Measurements from ENCODE around the gene GPR146. TPM values are rescaled to one million over a fixed set of nuclear protein-coding genes. Genes with fewer than 3 reads are reported as not detected.
A peak's percentile ranks its signal among the peaks of the same experiment; 100 is the strongest.
"Not testable (repeated sequence)": the region's sequence is repeated elsewhere in the genome, so short reads cannot be mapped to it uniquely, and the experiment has no call there.

Gene GPR146
- total RNA-seq, 2 donors from 2014 or later: 0.66 to 0.75 TPM

DNA sequence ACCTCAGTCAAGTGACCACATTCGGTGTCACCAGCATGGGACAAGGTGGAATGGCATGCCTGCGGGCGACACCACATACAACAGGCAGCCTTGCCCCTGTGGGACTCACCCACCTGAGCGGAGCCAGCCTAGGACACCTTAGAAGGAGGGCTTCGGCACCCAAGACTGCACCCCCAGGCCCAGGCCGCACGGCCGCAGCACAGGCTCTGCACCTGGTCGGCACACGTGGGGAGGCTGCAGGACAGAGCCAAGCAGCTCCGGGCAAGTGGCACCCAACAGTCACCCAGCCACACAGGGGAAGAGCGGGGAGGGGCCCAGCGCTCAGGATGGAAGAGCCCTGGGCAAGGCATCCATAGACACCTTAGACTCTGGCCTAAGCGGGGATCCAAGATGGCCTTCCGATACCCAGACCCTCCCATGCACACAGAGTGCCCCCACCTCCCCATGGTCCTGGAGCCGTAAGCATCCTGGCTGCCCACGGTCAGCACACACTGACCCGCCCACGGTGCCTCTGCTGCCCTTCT, 27.4 kb downstream of the GPR146 start:
- Mint-ChIP-seq H3K27ac (no peak overlapping the region), H3K36me3 (ENCODE audit: low read depth) (peaks cover 5% of the 10 kb centered on the region), H3K9me3 (peaks cover 14% of the 10 kb centered on the region), H3K4me3 (no peak overlapping the region), H3K27me3 (ENCODE audit: insufficient read depth) (no peaks in the 10 kb centered on the region), H3K4me1 (peaks cover 16% of the 10 kb centered on the region)
- Histone ChIP-seq H3K4me3 (ENCODE audit: low read length) (no peak overlapping the region), H3K4me1 (ENCODE audit: control insufficient read depth, insufficient read depth, low read length) (peaks cover 2% of the 10 kb centered on the region), H3K27me3 (ENCODE audit: control insufficient read depth, insufficient read depth, low read length, poor library complexity, severe bottlenecking) (no peaks in the 10 kb centered on the region), H3K9ac (ENCODE audit: extremely low read depth, low read length, poor library complexity, severe bottlenecking) (no peak overlapping the region), H3K9me3 (ENCODE audit: control insufficient read depth, low read length) (peaks cover 6% of the 10 kb centered on the region), H3K27ac (ENCODE audit: low read depth, low read length) (no peak overlapping the region), H3K36me3 (ENCODE audit: control insufficient read depth, insufficient read depth, low read length) (no peaks in the 10 kb centered on the region)
- TF ChIP-seq, protein P1, sequence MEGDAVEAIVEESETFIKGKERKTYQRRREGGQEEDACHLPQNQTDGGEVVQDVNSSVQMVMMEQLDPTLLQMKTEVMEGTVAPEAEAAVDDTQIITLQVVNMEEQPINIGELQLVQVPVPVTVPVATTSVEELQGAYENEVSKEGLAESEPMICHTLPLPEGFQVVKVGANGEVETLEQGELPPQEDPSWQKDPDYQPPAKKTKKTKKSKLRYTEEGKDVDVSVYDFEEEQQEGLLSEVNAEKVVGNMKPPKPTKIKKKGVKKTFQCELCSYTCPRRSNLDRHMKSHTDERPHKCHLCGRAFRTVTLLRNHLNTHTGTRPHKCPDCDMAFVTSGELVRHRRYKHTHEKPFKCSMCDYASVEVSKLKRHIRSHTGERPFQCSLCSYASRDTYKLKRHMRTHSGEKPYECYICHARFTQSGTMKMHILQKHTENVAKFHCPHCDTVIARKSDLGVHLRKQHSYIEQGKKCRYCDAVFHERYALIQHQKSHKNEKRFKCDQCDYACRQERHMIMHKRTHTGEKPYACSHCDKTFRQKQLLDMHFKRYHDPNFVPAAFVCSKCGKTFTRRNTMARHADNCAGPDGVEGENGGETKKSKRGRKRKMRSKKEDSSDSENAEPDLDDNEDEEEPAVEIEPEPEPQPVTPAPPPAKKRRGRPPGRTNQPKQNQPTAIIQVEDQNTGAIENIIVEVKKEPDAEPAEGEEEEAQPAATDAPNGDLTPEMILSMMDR (conservative IDR thresholded peaks at IDR 0.05): no peak
- DNase-seq: no peak
- 96 to 97% methylated on average over 6 to 19 of the region's 19 CpGs for WGBS, 2 experiments (ENCODE audit: insufficient coverage in 1 of 2, insufficient read length in 1 of 2)

- Histone ChIP-seq H3K9me3 (ENCODE audit: control insufficient read depth, low read length) (peaks cover 6% of the 10 kb centered on the region), H3K27ac (ENCODE audit: low read depth, low read length) (peak overlapping the region; percentile 51), H3K9ac (ENCODE audit: extremely low read depth, low read length, poor library complexity, severe bottlenecking) (no peak overlapping the region), H3K4me1 (ENCODE audit: control insufficient read depth, insufficient read depth, low read length) (peaks cover under 1% of the 10 kb centered on the region), H3K36me3 (ENCODE audit: control insufficient read depth, insufficient read depth, low read length) (no peaks in the 10 kb centered on the region), H3K27me3 (ENCODE audit: control insufficient read depth, insufficient read depth, low read length, poor library complexity, severe bottlenecking) (no peaks in the 10 kb centered on the region), H3K4me3 (ENCODE audit: low read length) (no peak overlapping the region)
- H3K27ac Mint-ChIP-seq: peak overlapping the region; percentile 45
- 60 to 82% methylated on average over 19 to 38 of the region's 61 CpGs for WGBS, 2 experiments (ENCODE audit: insufficient coverage in 1 of 2, insufficient read length in 1 of 2)
- H3K9me3 Mint-ChIP-seq: peaks cover 14% of the 10 kb centered on the region
- H3K4me3 Mint-ChIP-seq: no peak overlapping the region
- peaks cover 5% of the 10 kb centered on the region for H3K36me3 Mint-ChIP-seq (ENCODE audit: low read depth)
- DNase-seq: peak; percentile 75
- H3K27me3 Mint-ChIP-seq (ENCODE audit: insufficient read depth): no peaks in the 10 kb centered on the region
- TF ChIP-seq, protein P1 (conservative IDR thresholded peaks at IDR 0.05): no peak
- peaks cover 16% of the 10 kb centered on the region for H3K4me1 Mint-ChIP-seq
Observed at GRCh38 chr7:1073142-1073977, 29.0 kb downstream of the GPR146 start.

- not testable (repeated sequence) for H3K4me1 ChIP-seq (ENCODE audit: control insufficient read depth, insufficient read depth, low read length); H3K9me3 ChIP-seq (ENCODE audit: control insufficient read depth, low read length); H3K27me3 Mint-ChIP-seq (ENCODE audit: insufficient read depth); H3K27ac ChIP-seq (ENCODE audit: low read depth, low read length); H3K36me3 ChIP-seq (ENCODE audit: control insufficient read depth, insufficient read depth, low read length); H3K4me3 Mint-ChIP-seq; H3K36me3 Mint-ChIP-seq (ENCODE audit: low read depth); H3K9ac ChIP-seq (ENCODE audit: extremely low read depth, low read length, poor library complexity, severe bottlenecking); H3K27me3 ChIP-seq (ENCODE audit: control insufficient read depth, insufficient read depth, low read length, poor library complexity, severe bottlenecking); H3K4me3 ChIP-seq (ENCODE audit: low read length); H3K9me3 Mint-ChIP-seq
- peak overlapping the region; percentile 81 for H3K27ac Mint-ChIP-seq
- peak; percentile 65 for DNase-seq
- H3K4me1 Mint-ChIP-seq: peaks cover 12% of the 10 kb centered on the region
- WGBS, 2 experiments (ENCODE audit: insufficient coverage in 1 of 2, insufficient read length in 1 of 2): 93% methylated on average over 26 of the region's 43 CpGs; no CpG with 5 or more reads in 1 of the 2 experiments
Observed at GRCh38 chr7:1074018-1074417, 29.7 kb downstream of the GPR146 start.
